Sigmoid colon (tissue), 7 donors: Measurements from ENCODE around the gene ITGA11. TPM values are rescaled to one million over a fixed set of nuclear protein-coding genes. Genes with fewer than 3 reads are reported as not detected.

Experiments
- DNase-seq: peaks from one replicate; pipeline ENCODE4 v3.0.0-alpha.2; 2019
- H3K27ac ChIP-seq, 4 donors: fragments of 200-600 bp; sonication (generic); one replicate each; pipeline ENCODE4 v1.5.1; 2016 to 2019; ENCODE audit warnings: mild to moderate bottlenecking in 1 of 4
- H3K27me3 ChIP-seq, 3 donors: fragments of 200-600 bp; sonication (generic); one replicate each; pipeline ENCODE4 v1.5.1; 2019; ENCODE audit warnings: mild to moderate bottlenecking in 1 of 3
- H3K36me3 ChIP-seq, 4 donors: fragments of 200-600 bp; sonication (generic); one replicate each; pipeline ENCODE4 v1.5.1; 2016 to 2019
- H3K4me1 ChIP-seq, 4 donors: fragments of 200-600 bp; sonication (generic); one replicate each; pipeline ENCODE4 v1.5.1; 2017 to 2019
- H3K4me3 ChIP-seq, 4 donors: fragments of 200-600 bp; sonication (generic); one replicate each; pipeline ENCODE4 v1.5.1; 2017 to 2019; ENCODE audit warnings: mild to moderate bottlenecking in 2 of 4, moderate library complexity in 1 of 4
- H3K9me3 ChIP-seq, 4 donors: fragments of 200-600 bp in 3 of 4; sonication (generic) in 3 of 4; one replicate each; pipeline versions ENCODE4 v1.5.1 to v1.6.1; 2013 to 2019
- CTCF ChIP-seq, 4 experiments: fragments of 450-650 bp in 3 of 4; fragments of 200-600 bp in 1 of 4; IDR thresholded peaks; one replicate each; pipeline ENCODE4 v1.5.1; 2016 to 2019; ENCODE audit warnings: antibody characterized with exemption in 4 of 4, mild to moderate bottlenecking in 3 of 4, moderate library complexity in 2 of 4
- EP300 ChIP-seq, 4 donors: sonication (generic); formaldehyde crosslinking; IDR thresholded peaks; one replicate each; pipeline ENCODE4 v1.6.1; 2017; ENCODE audit warnings: antibody characterized with exemption in 4 of 4
- POLR2A ChIP-seq, 2 donors: fragments of 450-650 bp; IDR thresholded peaks; one replicate each; pipeline ENCODE4 v1.6.1; 2016; ENCODE audit warnings: antibody characterized with exemption in 2 of 2, mild to moderate bottlenecking in 2 of 2, moderate library complexity in 2 of 2
- POLR2AphosphoS5 ChIP-seq, 4 donors: sonication (generic); formaldehyde crosslinking; IDR thresholded peaks; one replicate each; pipeline ENCODE4 v1.6.1; 2017; ENCODE audit warnings: antibody characterized with exemption in 4 of 4
- WGBS, 2 donors: extraction: QIAGEN DNeasy Blood & Tissue Kit; methylation state at CpG; one replicate each; pipeline ENCODE4 v1.1.7; 2013; 5-methylcytosine and 5-hydroxymethylcytosine counted together
- intact Hi-C: fragments of 100-400 bp; cut with DNase I; formaldehyde crosslinking; loops from one replicate; pipeline ENCODE4 v1.15.1; 2023
- polyA plus RNA-seq, 3 donors: library from polyadenylated mRNA; stranded (reverse); fragments of 200-250 nt; gene quantifications; one replicate each; pipeline ENCODE4 v1.2.3, GENCODE V29; 2013
- total RNA-seq, 4 donors: library from RNA; depleted of rRNA; stranded (reverse); fragments of >200 nt; gene quantifications; one replicate each; pipeline ENCODE4 v1.1.0, GENCODE V29; 2016
- donor health status: healthy with polysubstance abuse.
- donor health status: Bipolar disorder and iron deficiency.
- donor health status: healthy.

ITGA11 gene
- total and polyA plus RNA-seq, 7 donors: 0.71 to 6.1 (median 1.2) TPM

- TF ChIP-seq POLR2A (IDR thresholded peaks at IDR 0.05): no peak
- TF ChIP-seq CTCF (IDR thresholded peaks at IDR 0.05): no peak
- TF ChIP-seq EP300 (IDR thresholded peaks at IDR 0.05): no peak
- no peak for TF ChIP-seq POLR2AphosphoS5 (IDR thresholded peaks at IDR 0.05)
- Histone ChIP-seq H3K4me3 (no peak overlapping the region), H3K27ac (no peak overlapping the region), H3K4me1 (no peaks in the 10 kb centered on the region), H3K36me3 (no peaks in the 10 kb centered on the region), H3K27me3 (no peaks in the 10 kb centered on the region), H3K9me3 (no peaks in the 10 kb centered on the region)
- peak; percentile 18 for DNase-seq
- intact Hi-C loops: no loop called here
- WGBS, 2 donors: 93 to 94% methylated on average over 4 of the region's 4 CpGs
Observed at GRCh38 chr15:68408971-68409370, 23.0 kb downstream of the ITGA11 start.

GRCh38 chr15:68407886-68408881, 23.8 kb downstream of the ITGA11 start:
- Histone ChIP-seq H3K4me1 (no peaks in the 10 kb centered on the region), H3K27ac (no peak overlapping the region), H3K36me3 (no peaks in the 10 kb centered on the region), H3K4me3 (no peak overlapping the region), H3K27me3 (no peaks in the 10 kb centered on the region), H3K9me3 (peaks cover 0 to 3% (median 0%) of the 10 kb centered on the region in 4 donors)
- DNase-seq: peak; percentile 40
- intact Hi-C loops: no loop called here
- 90 to 95% methylated on average over 9 of the region's 9 CpGs for WGBS, 2 donors
- TF ChIP-seq POLR2A (IDR thresholded peaks at IDR 0.05) (no peak), POLR2AphosphoS5 (IDR thresholded peaks at IDR 0.05) (no peak)

GRCh38 chr15:68407141-68407885, 24.6 kb downstream of the ITGA11 start:
- Histone ChIP-seq H3K4me3 (no peak overlapping the region), H3K27me3 (no peaks in the 10 kb centered on the region), H3K9me3 (peaks cover 0 to 3% (median 0%) of the 10 kb centered on the region in 4 donors), H3K36me3 (no peaks in the 10 kb centered on the region), H3K27ac (no peak overlapping the region), H3K4me1 (no peaks in the 10 kb centered on the region)
- peak; percentile 55 for DNase-seq
- intact Hi-C loops: no loop called here
- TF ChIP-seq POLR2AphosphoS5 (IDR thresholded peaks at IDR 0.05): no peak
- no peak for TF ChIP-seq EP300 (IDR thresholded peaks at IDR 0.05)
- no peak for TF ChIP-seq POLR2A (IDR thresholded peaks at IDR 0.05)
- no peak for TF ChIP-seq CTCF (IDR thresholded peaks at IDR 0.05)
- WGBS, 2 donors: 86% methylated on average over 9 of the region's 9 CpGs

- WGBS, 2 donors: 60 to 75% methylated on average over 13 of the region's 13 CpGs
- no peaks in the 10 kb centered on the region for H3K4me1 ChIP-seq
Observed at GRCh38 chr15:68405378-68406250, 26.3 kb downstream of the ITGA11 start.

More at GRCh38 chr15:68405378-68406250, 26.3 kb downstream of the ITGA11 start:
- Histone ChIP-seq H3K4me3 (no peak overlapping the region), H3K27me3 (no peaks in the 10 kb centered on the region), H3K9me3 (peaks cover 0 to 3% (median 0%) of the 10 kb centered on the region in 4 donors), H3K27ac (no peak overlapping the region), H3K36me3 (no peaks in the 10 kb centered on the region)
- no peak for TF ChIP-seq POLR2A (IDR thresholded peaks at IDR 0.05)
- no peak for TF ChIP-seq CTCF (IDR thresholded peaks at IDR 0.05)
- TF ChIP-seq EP300 (IDR thresholded peaks at IDR 0.05): no peak
- no peak for TF ChIP-seq POLR2AphosphoS5 (IDR thresholded peaks at IDR 0.05)
- DNase-seq: no peak
- intact Hi-C loops: no loop called here
